HCT116 (cell line): ENCODE measurements around the gene YPEL3. TPM values are rescaled to one million over a fixed set of nuclear protein-coding genes. Genes with fewer than 3 reads are reported as not detected.
A peak's percentile ranks its signal among the peaks of the same experiment; 100 is the strongest.

Experiments
- ATAC-seq: fragments of 200-7000 bp; cut with Tn5 transposase; 2 replicates; pipeline ENCODE4 v1.9.1; 2020; ENCODE audit warnings: mild to moderate bottlenecking, moderate library complexity
- BruUV-seq: library from RNA; stranded (reverse); fragments of 400-500 nt; replicated peaks from 2 replicates; lab custom pipeline; 2021; lab: Mats Ljungman, UMichigan
- CTCF ChIA-PET: fragments of 300-600 bp; sonication (Branson Sonifier 250); formaldehyde crosslinking; loops from one replicate; lab custom pipeline; 2021; ENCODE audit warnings: antibody characterized with exemption; lab: Charles Lee
- POLR2A ChIA-PET: fragments of 300-600, 350-600 bp; sonication (Branson Sonifier 250); formaldehyde crosslinking; loops from one replicate; lab custom pipeline; 2021; ENCODE audit warnings: antibody characterized with exemption; lab: Charles Lee
- RAD21 ChIA-PET, 2 experiments: fragments of 300-600 bp; sonication (Branson Sonifier 250); formaldehyde crosslinking; loops; one replicate each; lab custom pipeline; 2023; ENCODE audit warnings: low total read pairs in 2 of 2; ENCODE audit not compliant: uncharacterized antibody in 2 of 2, unreplicated experiment in 2 of 2, low non-redundant PET in 1 of 2; lab: Charles Lee
- DNase-seq: peaks from one replicate; pipeline ENCODE4 v3.0.0-alpha.2; 2010; ENCODE audit warnings: low read depth, low spot score
- H2AFZ ChIP-seq: fragments of 200-600 bp; shearing (Covaris generic), sonication (generic); 2 replicates; pipeline ENCODE4 v1.6.1; 2017; ENCODE audit warnings: low read depth, mixed run types, mixed read lengths, antibody characterized with exemption, low read length; ENCODE audit not compliant: poor library complexity, severe bottlenecking
- H3K27ac ChIP-seq: 2 replicates; pipeline ENCODE4 v1.5.1; 2012; ENCODE audit warnings: low read depth, low read length
- H3K27me3 ChIP-seq: fragments of 200-600 bp; sonication (generic); 2 replicates; pipeline ENCODE4 v1.6.1; 2016; ENCODE audit warnings: mixed run types, low read length, mixed read lengths; ENCODE audit not compliant: insufficient read depth
- H3K36me3 ChIP-seq, 2 experiments: fragments of 200-500 bp in 1 of 2; fragments of 200-600 bp in 1 of 2; sonication (Bioruptor generic) in 1 of 2; sonication (generic) in 1 of 2; 2 replicates each; pipeline versions ENCODE4 v1.5.1 to v1.6.1; 2014 to 2016; ENCODE audit warnings: low read length in 2 of 2, inconsistent platforms in 1 of 2, mixed read lengths in 1 of 2, mixed run types in 1 of 2; ENCODE audit not compliant: insufficient read depth in 2 of 2, control insufficient read depth in 1 of 2
- H3K4me1 ChIP-seq, 2 experiments: fragments of 200-600 bp in 1 of 2; sonication (generic) in 1 of 2; 2 replicates each; pipeline versions ENCODE4 v1.5.1 to v1.6.1; 2012 to 2017; ENCODE audit warnings: low read length in 2 of 2, inconsistent platforms in 1 of 2, mild to moderate bottlenecking in 1 of 2, mixed read lengths in 1 of 2, mixed run types in 1 of 2, moderate library complexity in 1 of 2; ENCODE audit not compliant: insufficient read depth in 2 of 2, control insufficient read depth in 1 of 2
- H3K4me2 ChIP-seq: fragments of 200-600 bp; sonication (generic); 2 replicates; pipeline ENCODE4 v1.6.1; 2017; ENCODE audit warnings: mixed run types, low read length, mixed read lengths
- H3K4me3 ChIP-seq, 2 experiments: fragments of 200-600 bp in 1 of 2; sonication (generic) in 1 of 2; replicated peaks in 1 of 2; 2 replicates each; pipeline ENCODE4 v1.5.1; 2011 to 2016; ENCODE audit warnings: low read length in 2 of 2, control low read depth in 1 of 2, low read depth in 1 of 2, mild to moderate bottlenecking in 1 of 2, mixed read lengths in 1 of 2, mixed run types in 1 of 2
- H3K79me2 ChIP-seq: fragments of 200-600 bp; sonication (generic); 2 replicates; pipeline ENCODE4 v1.6.1; 2017; ENCODE audit warnings: mild to moderate bottlenecking, mixed run types, low read length, moderate library complexity, mixed read lengths; ENCODE audit not compliant: insufficient read depth
- H3K9ac ChIP-seq: fragments of 200-600 bp; sonication (generic); 2 replicates; pipeline ENCODE4 v1.6.1; 2016; ENCODE audit warnings: low read length, mixed read lengths
- H3K9me2 ChIP-seq: fragments of 200-600 bp; sonication (generic), shearing (Covaris generic); 2 replicates; pipeline ENCODE4 v1.6.1; 2017; ENCODE audit warnings: mixed run types, mild to moderate bottlenecking, moderate library complexity; ENCODE audit not compliant: insufficient read depth
- H3K9me3 ChIP-seq, 2 experiments: fragments of 200-500 bp in 1 of 2; fragments of 200-600 bp in 1 of 2; sonication (Bioruptor generic) in 1 of 2; sonication (generic) in 1 of 2; 2 replicates each; pipeline ENCODE4 v1.6.1; 2014 to 2017; ENCODE audit warnings: low read length in 2 of 2, mixed read lengths in 2 of 2, inconsistent platforms in 1 of 2, low read depth in 1 of 2, mild to moderate bottlenecking in 1 of 2, mixed run types in 1 of 2, moderate library complexity in 1 of 2; ENCODE audit not compliant: control insufficient read depth in 1 of 2, insufficient read depth in 1 of 2
- H4K20me1 ChIP-seq: fragments of 200-600 bp; sonication (generic), shearing (Covaris generic); 2 replicates; pipeline ENCODE4 v1.6.1; 2017; ENCODE audit warnings: mixed run types, mild to moderate bottlenecking, moderate library complexity; ENCODE audit not compliant: insufficient read depth
- CEBPB ChIP-seq: IDR thresholded peaks from 2 replicates; pipeline ENCODE4 v1.6.1; 2012; ENCODE audit warnings: low read depth
- EZH2 ChIP-seq: fragments of 200-600 bp; sonication (generic); IDR thresholded peaks from 2 replicates; pipeline ENCODE4 v1.6.1; 2017; ENCODE audit warnings: antibody characterized with exemption, mixed run types
- FOSL1 ChIP-seq: IDR thresholded peaks from 2 replicates; pipeline ENCODE4 v1.6.1; 2012; ENCODE audit warnings: low read depth
- RAD21 ChIP-seq: IDR thresholded peaks from 2 replicates; pipeline ENCODE4 v1.6.1; 2012; ENCODE audit warnings: low read depth, mild to moderate bottlenecking
- SIN3A ChIP-seq: IDR thresholded peaks from 2 replicates; pipeline ENCODE4 v1.6.1; 2012; ENCODE audit warnings: low read depth
- SP1 ChIP-seq: IDR thresholded peaks from 2 replicates; pipeline ENCODE4 v1.6.1; 2012; ENCODE audit warnings: low read depth
- SRF ChIP-seq: IDR thresholded peaks from 2 replicates; pipeline ENCODE4 v1.6.1; 2012; ENCODE audit warnings: low read depth
- TCF7L2 ChIP-seq: IDR thresholded peaks from 2 replicates; pipeline ENCODE4 v1.7.0; 2011; ENCODE audit warnings: borderline replicate concordance, inconsistent platforms; ENCODE audit not compliant: insufficient read depth, insufficient read length; ENCODE audit errors: extremely low read depth
- ZBTB33 ChIP-seq: IDR thresholded peaks from 2 replicates; pipeline ENCODE4 v1.6.1; 2011; ENCODE audit warnings: mild to moderate bottlenecking, low read length, moderate library complexity; ENCODE audit not compliant: insufficient replicate concordance; ENCODE audit errors: extremely low read depth
- ZFX ChIP-seq: fragments of 450-650 bp; IDR thresholded peaks from 2 replicates; pipeline ENCODE4 v1.6.1; 2017
- intact Hi-C: fragments of 100-400 bp; cut with micrococcal nuclease; formaldehyde crosslinking; loops from 2 replicates; pipeline ENCODE4 v1.10.0; 2022
- total RNA-seq: library from RNA; stranded (reverse); gene quantifications from one replicate; pipeline ENCODE4 v1.2.1, GENCODE V29; 2021; ENCODE audit not compliant: unreplicated experiment
- TF ChIP-seq, protein P1 (sequence below): IDR thresholded peaks from 2 replicates; pipeline ENCODE4 v1.6.1; 2012
- TF ChIP-seq, protein P2 (sequence below): IDR thresholded peaks from 2 replicates; pipeline ENCODE4 v1.6.1; 2012
- TF ChIP-seq, protein P3 (sequence below), 3 experiments: fragments of 200-600 bp in 1 of 3; sonication (generic) in 1 of 3; IDR thresholded peaks in 2 of 3; conservative IDR thresholded peaks in 1 of 3; 2 replicates each; pipeline ENCODE4 v1.5.1; 2012 to 2017; ENCODE audit warnings: low read depth in 2 of 3, low read length in 2 of 3, antibody characterized with exemption in 1 of 3, borderline replicate concordance in 1 of 3, control low read depth in 1 of 3, mild to moderate bottlenecking in 1 of 3, mixed read lengths in 1 of 3, mixed run types in 1 of 3, moderate library complexity in 1 of 3; ENCODE audit not compliant: insufficient read depth in 1 of 3

Gene YPEL3
- total RNA-seq, 1 experiment from 2014 or later, result 10.9 TPM

DNA sequence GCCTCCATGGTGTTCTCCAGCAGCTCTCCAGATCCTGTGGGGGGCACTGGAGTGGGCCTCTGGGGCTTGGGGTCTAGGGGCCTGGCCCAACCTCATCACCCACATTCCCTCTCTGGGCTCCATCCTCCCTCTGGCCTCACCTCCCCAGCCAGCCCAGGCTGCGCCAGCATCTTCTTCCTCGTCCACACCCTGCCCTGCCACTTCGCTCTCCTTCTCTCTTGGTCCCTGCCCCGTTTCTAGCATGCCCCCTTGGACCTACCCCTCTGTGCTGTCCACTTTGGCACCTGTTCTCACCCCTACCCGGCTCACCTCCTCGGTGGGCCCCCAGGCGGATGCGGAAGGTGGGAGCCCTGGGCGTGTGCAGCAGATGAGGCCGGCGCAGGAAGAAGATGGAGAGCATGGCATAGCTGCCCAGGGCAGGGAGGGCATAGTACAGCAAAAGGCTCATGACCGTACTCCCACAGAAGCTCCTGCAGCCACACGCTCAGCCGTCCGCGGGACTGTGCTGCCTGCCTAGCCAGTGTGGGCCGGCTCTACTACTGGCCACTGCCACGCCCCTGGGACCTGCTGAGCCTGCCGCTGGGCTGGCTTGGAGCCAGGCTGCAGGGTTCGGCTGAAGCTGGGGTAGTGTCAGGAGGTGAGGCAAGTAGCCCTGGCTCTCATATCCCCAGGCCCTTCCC is 17.2 kb upstream of the YPEL3 start, which contains the start of gene GDPD3 (continued):
- TF ChIP-seq ZBTB33, result no peak
- no peak for TF ChIP-seq EZH2
- no peak for TF ChIP-seq SRF
- no peak for TF ChIP-seq CEBPB
- TF ChIP-seq TCF7L2, result no peak

DNA sequence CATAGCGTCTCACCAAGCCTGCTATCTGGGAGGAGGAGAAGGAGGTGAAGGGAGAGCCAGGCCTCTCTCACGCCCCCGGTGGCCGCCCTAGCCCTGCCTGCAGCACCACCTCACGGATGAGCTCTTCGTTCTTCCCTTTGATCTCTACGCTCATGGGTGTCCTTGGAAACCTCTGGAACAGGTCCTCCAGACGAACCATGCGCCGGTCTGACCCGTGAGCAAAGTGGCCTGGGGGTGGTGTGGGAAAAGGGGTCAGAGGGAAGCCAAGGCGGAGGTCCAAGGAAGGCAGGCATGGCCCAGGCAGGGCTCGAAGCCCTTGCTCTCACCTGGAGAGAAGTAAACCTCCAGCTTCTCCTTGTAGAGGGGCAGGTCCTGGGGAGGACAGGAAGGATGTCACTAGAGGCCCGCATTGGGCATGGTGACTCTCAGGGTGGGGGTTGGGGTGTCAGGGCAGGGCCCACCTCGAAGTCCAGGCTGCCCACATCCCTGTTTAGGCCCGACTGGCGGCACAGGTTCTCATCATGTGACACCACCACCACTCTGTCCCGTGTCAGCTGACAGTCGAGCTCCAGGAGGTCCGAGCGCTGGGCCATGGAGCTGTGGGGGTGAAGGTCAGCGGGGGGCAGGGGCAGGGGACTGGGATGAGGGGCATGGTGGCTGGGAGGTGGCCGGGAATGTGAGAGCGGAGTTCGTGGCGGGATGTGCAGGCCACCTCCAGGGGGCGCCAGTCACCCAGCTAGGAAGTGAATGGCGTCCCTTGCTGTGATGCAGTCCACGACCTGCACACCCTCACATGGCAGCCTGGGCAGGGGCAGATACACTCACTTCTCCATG is 16.4 kb upstream of the YPEL3 start:
- no peaks in the 10 kb centered on the region for H3K9me3 ChIP-seq
- ATAC-seq (peak; percentile 88), DNase-seq (no peak)
- no peak for TF ChIP-seq SIN3A
- TF ChIP-seq, protein P1, sequence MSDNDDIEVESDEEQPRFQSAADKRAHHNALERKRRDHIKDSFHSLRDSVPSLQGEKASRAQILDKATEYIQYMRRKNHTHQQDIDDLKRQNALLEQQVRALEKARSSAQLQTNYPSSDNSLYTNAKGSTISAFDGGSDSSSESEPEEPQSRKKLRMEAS, result no peak
- no peak for TF ChIP-seq SP1
- TF ChIP-seq TCF7L2, result peak; percentile 84
- TF ChIP-seq, protein P2, sequence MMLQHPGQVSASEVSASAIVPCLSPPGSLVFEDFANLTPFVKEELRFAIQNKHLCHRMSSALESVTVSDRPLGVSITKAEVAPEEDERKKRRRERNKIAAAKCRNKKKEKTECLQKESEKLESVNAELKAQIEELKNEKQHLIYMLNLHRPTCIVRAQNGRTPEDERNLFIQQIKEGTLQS, result no peak
- no peak for TF ChIP-seq FOSL1
- TF ChIP-seq ZFX, result no peak
- TF ChIP-seq, protein P3, sequence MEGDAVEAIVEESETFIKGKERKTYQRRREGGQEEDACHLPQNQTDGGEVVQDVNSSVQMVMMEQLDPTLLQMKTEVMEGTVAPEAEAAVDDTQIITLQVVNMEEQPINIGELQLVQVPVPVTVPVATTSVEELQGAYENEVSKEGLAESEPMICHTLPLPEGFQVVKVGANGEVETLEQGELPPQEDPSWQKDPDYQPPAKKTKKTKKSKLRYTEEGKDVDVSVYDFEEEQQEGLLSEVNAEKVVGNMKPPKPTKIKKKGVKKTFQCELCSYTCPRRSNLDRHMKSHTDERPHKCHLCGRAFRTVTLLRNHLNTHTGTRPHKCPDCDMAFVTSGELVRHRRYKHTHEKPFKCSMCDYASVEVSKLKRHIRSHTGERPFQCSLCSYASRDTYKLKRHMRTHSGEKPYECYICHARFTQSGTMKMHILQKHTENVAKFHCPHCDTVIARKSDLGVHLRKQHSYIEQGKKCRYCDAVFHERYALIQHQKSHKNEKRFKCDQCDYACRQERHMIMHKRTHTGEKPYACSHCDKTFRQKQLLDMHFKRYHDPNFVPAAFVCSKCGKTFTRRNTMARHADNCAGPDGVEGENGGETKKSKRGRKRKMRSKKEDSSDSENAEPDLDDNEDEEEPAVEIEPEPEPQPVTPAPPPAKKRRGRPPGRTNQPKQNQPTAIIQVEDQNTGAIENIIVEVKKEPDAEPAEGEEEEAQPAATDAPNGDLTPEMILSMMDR (IDR thresholded peaks at IDR 0.05 in 2 of 3, conservative IDR thresholded peaks at IDR 0.05 in 1 of 3; ENCODE audit: borderline replicate concordance in 1 of 3, insufficient read depth in 1 of 3, low read depth in 2 of 3, low read length in 2 of 3), result peak; percentile 48 to 83 (median 81); a peak in 5 of 6 replicates
- TF ChIP-seq SRF, result no peak
- peak; percentile 82 for TF ChIP-seq RAD21
- no peak overlapping the region for H2AFZ ChIP-seq
- no TSS peak for BruUV-seq
- peak overlapping the region; percentile 51 for H3K4me2 ChIP-seq
- H3K36me3 ChIP-seq, result no peaks in the 10 kb centered on the region; a peak in 1 of 4 replicates
- ChIA-PET CTCF (interaction anchor here (0.6 to 3.8 kb wide), 22 partner anchors 8 to 546 kb away, joined by 3 to 48 read pairs (median 3); partner anchors contain the start of genes CD2BP2, FBRS, TBX6 and ZNF747), RAD21 (interaction anchor here (0.5 to 1.7 kb wide), 2 partner anchors 22 to 297 kb away, joined by 3 to 6 read pairs; no protein-coding TSS in a partner anchor), POLR2A (interaction anchor here (1.4 kb wide), 1 partner anchor 22 kb away, joined by 3 read pairs; no protein-coding TSS in a partner anchor)
- H3K79me2 ChIP-seq, result no peaks in the 10 kb centered on the region
- no peak overlapping the region for H3K9ac ChIP-seq
- no peak overlapping the region for H3K4me3 ChIP-seq
- no peaks in the 10 kb centered on the region for H3K27me3 ChIP-seq
- H3K9me2 ChIP-seq, result no peaks in the 10 kb centered on the region
- intact Hi-C loops, result no loop called here
- H3K27ac ChIP-seq, result no peak overlapping the region
- peaks cover 15 to 43% of the 10 kb centered on the region in 2 experiments for H3K4me1 ChIP-seq
- no peaks in the 10 kb centered on the region for H4K20me1 ChIP-seq
